Measurements from ENCODE around the gene TBC1D19.

DNA sequence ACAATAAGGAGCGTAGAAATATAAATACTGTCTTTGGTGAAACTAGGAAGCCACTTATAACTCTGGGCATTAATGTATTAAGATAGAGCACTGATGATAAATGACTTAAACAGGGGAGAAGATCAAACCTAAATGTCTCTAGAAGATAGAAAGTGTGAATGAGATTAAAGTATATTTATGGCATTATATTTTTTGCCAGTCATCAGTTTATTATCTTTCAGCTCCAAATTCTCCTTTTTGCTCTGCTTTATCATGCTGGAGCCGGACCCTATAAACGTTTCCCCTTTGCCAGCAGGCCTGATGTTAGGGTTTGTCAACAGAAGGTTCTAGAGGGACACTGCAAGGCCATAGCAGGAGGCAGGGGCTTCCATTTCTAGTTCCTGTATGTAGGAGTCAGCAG is 76.4 kb downstream of the TBC1D19 start:
- TF ChIP-seq POLR2A (IDR thresholded peaks at IDR 0.05) = no peak
- TF ChIP-seq, protein P1, sequence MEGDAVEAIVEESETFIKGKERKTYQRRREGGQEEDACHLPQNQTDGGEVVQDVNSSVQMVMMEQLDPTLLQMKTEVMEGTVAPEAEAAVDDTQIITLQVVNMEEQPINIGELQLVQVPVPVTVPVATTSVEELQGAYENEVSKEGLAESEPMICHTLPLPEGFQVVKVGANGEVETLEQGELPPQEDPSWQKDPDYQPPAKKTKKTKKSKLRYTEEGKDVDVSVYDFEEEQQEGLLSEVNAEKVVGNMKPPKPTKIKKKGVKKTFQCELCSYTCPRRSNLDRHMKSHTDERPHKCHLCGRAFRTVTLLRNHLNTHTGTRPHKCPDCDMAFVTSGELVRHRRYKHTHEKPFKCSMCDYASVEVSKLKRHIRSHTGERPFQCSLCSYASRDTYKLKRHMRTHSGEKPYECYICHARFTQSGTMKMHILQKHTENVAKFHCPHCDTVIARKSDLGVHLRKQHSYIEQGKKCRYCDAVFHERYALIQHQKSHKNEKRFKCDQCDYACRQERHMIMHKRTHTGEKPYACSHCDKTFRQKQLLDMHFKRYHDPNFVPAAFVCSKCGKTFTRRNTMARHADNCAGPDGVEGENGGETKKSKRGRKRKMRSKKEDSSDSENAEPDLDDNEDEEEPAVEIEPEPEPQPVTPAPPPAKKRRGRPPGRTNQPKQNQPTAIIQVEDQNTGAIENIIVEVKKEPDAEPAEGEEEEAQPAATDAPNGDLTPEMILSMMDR (IDR thresholded peaks at IDR 0.05) = no peak
- no peak for TF ChIP-seq EP300 (IDR thresholded peaks at IDR 0.05)

Data from tibial nerve (tissue), 4 donors.